HL-60 (cell line): ENCODE results near the gene GPC1.

ENCODE experiments used
- DNase-seq, 2 experiments: peaks; one replicate each; pipeline ENCODE4 v3.0.0-alpha.2; 2010 to 2020; ENCODE audit warnings: low read depth in 1 of 2, low spot score in 1 of 2
- H3K27ac ChIP-seq: fragments of 250-450 bp; sonication (Bioruptor Pico); replicated peaks from 2 replicates; pipeline ENCODE4 v1.5.1; 2020; ENCODE audit warnings: mild to moderate bottlenecking, moderate library complexity
- H3K27me3 ChIP-seq: fragments of 250-450 bp; sonication (Bioruptor Pico); 2 replicates; pipeline ENCODE4 v1.5.1; 2021; ENCODE audit warnings: mild to moderate bottlenecking, moderate library complexity; ENCODE audit not compliant: insufficient read depth, poor library complexity, severe bottlenecking
- H3K4me3 ChIP-seq: replicated peaks from 2 replicates; pipeline ENCODE4 v1.5.1; 2011; ENCODE audit warnings: mild to moderate bottlenecking, control low read depth, low read length; ENCODE audit not compliant: insufficient read depth
- GABPA ChIP-seq: IDR thresholded peaks from 2 replicates; pipeline ENCODE4 v1.6.1; 2012; ENCODE audit warnings: low read depth
- POLR2AphosphoS5 ChIP-seq: IDR thresholded peaks from 2 replicates; pipeline ENCODE4 v1.6.1; 2012; ENCODE audit warnings: low read depth
- SPI1 ChIP-seq: IDR thresholded peaks from 2 replicates; pipeline ENCODE4 v1.6.1; 2012; ENCODE audit warnings: low read depth, mild to moderate bottlenecking, borderline replicate concordance
- TF ChIP-seq, protein P1 (sequence below): IDR thresholded peaks from one replicate; pipeline ENCODE4 v1.5.1; 2011; ENCODE audit warnings: low read length, control low read depth, inconsistent platforms; ENCODE audit not compliant: insufficient read depth
- TF ChIP-seq, protein P2 (sequence below): IDR thresholded peaks from 2 replicates; pipeline ENCODE4 v1.6.1; 2012; ENCODE audit warnings: low read depth; ENCODE audit not compliant: insufficient replicate concordance

Gene GPC1

DNA sequence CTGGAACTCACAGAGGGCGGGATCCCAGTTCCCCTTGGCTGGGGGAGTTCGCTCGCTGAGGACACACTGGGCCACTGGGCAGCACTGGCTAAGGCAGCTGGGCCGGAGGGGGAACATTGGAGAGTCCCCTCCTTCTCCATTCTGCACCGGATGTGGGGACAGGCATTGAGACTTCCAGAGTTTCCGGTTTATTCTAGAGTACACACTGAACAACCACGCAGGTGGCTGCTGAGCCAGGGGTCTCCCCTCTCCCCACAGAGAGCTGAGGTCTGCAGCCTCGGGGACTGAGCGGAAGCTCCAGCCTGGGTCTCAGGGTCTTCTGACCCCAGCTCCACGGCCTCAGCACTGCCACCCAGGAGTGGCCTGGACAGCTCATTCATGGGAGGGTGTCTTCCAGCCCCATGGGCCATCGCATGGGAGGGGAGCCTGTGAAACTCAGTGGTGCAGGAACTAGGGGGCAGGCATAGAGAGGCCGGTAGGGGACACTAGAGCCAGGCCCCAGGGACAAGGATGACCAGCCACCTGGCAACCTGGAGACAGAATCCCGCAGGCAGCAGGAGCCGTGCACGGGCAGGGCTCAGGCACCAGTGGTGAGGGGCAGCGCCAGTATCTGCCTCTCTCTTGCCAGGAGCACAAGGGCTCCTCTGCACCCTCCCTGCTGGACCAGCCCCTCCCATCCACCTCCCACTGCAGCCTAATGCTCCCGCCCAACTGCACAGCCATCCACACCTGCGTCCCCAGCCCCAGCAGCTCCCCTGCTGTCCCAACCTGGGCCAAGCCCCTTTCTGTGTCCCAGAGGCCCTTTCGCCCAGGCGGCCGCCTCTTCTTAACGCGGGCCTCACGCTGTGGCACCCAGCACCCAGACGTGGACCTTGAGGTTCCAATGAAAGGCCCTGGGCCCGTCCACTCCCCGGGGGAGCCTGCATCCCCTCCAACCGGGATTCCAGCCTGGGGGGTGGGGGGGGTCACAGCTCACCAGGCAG, 45.1 kb upstream of the GPC1 start:
- Histone ChIP-seq H3K4me3 (no peak overlapping the region), H3K27ac (no peak overlapping the region), H3K27me3 (no peaks in the 10 kb centered on the region)
- TF ChIP-seq, protein P1, sequence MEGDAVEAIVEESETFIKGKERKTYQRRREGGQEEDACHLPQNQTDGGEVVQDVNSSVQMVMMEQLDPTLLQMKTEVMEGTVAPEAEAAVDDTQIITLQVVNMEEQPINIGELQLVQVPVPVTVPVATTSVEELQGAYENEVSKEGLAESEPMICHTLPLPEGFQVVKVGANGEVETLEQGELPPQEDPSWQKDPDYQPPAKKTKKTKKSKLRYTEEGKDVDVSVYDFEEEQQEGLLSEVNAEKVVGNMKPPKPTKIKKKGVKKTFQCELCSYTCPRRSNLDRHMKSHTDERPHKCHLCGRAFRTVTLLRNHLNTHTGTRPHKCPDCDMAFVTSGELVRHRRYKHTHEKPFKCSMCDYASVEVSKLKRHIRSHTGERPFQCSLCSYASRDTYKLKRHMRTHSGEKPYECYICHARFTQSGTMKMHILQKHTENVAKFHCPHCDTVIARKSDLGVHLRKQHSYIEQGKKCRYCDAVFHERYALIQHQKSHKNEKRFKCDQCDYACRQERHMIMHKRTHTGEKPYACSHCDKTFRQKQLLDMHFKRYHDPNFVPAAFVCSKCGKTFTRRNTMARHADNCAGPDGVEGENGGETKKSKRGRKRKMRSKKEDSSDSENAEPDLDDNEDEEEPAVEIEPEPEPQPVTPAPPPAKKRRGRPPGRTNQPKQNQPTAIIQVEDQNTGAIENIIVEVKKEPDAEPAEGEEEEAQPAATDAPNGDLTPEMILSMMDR = no peak
- TF ChIP-seq SPI1 (no peak), POLR2AphosphoS5 (no peak), GABPA (no peak)
- TF ChIP-seq, protein P2, sequence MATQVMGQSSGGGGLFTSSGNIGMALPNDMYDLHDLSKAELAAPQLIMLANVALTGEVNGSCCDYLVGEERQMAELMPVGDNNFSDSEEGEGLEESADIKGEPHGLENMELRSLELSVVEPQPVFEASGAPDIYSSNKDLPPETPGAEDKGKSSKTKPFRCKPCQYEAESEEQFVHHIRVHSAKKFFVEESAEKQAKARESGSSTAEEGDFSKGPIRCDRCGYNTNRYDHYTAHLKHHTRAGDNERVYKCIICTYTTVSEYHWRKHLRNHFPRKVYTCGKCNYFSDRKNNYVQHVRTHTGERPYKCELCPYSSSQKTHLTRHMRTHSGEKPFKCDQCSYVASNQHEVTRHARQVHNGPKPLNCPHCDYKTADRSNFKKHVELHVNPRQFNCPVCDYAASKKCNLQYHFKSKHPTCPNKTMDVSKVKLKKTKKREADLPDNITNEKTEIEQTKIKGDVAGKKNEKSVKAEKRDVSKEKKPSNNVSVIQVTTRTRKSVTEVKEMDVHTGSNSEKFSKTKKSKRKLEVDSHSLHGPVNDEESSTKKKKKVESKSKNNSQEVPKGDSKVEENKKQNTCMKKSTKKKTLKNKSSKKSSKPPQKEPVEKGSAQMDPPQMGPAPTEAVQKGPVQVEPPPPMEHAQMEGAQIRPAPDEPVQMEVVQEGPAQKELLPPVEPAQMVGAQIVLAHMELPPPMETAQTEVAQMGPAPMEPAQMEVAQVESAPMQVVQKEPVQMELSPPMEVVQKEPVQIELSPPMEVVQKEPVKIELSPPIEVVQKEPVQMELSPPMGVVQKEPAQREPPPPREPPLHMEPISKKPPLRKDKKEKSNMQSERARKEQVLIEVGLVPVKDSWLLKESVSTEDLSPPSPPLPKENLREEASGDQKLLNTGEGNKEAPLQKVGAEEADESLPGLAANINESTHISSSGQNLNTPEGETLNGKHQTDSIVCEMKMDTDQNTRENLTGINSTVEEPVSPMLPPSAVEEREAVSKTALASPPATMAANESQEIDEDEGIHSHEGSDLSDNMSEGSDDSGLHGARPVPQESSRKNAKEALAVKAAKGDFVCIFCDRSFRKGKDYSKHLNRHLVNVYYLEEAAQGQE = no peak
- peak in 1 of 2 experiments; percentile 10 for DNase-seq

DNA sequence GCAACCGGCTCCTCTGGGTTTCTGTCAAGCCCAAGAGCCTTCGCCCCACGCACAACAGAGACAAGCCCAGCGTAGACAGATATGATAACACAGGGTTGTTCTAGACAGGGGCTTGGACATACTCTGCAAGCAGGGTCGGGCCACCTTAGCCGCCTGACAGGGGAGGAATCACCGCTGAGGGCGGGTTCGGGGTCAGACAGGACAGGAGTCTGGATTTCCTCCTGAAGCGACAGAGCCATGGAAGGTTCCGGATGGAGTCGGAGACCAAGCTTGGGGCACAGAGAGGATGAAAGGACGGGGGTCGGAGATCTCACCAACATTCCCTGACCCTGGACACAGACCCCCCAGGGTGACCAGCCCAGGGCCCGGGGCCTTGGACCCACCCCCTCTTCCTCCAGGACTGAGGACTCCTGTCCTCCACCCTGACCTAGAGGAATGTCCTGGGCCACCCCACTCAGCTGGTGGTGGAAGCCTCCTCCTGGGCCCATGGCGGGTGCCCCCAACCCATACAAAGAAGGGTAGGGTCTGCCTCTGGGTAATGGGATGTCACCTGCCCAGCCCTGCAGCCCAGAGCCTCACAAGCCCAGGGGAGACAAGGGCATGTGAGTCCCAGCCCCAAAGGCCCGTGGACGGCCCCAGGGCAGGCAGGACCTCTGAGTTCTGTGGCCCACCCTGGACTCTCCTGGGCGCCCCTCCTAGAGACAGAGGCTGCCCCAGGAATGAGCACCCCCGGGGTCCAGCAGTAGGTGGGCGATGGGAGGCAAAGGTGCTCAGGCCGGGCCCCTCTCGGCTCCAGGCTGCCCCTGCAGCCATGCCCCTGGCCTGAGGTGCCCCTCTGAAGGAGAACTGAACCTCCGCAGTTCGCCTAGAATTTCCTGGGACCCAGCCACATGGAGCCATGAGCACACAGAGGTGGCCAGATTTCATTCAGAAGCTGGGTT, 44.1 kb upstream of the GPC1 start:
- no peak for DNase-seq
- no peak overlapping the region for H3K4me3 ChIP-seq
- H3K27me3 ChIP-seq = no peaks in the 10 kb centered on the region
- no peak overlapping the region for H3K27ac ChIP-seq
- TF ChIP-seq, protein P2 = no peak
- TF ChIP-seq, protein P1 = no peak
- TF ChIP-seq GABPA (no peak), SPI1 (no peak), POLR2AphosphoS5 (no peak)

DNA sequence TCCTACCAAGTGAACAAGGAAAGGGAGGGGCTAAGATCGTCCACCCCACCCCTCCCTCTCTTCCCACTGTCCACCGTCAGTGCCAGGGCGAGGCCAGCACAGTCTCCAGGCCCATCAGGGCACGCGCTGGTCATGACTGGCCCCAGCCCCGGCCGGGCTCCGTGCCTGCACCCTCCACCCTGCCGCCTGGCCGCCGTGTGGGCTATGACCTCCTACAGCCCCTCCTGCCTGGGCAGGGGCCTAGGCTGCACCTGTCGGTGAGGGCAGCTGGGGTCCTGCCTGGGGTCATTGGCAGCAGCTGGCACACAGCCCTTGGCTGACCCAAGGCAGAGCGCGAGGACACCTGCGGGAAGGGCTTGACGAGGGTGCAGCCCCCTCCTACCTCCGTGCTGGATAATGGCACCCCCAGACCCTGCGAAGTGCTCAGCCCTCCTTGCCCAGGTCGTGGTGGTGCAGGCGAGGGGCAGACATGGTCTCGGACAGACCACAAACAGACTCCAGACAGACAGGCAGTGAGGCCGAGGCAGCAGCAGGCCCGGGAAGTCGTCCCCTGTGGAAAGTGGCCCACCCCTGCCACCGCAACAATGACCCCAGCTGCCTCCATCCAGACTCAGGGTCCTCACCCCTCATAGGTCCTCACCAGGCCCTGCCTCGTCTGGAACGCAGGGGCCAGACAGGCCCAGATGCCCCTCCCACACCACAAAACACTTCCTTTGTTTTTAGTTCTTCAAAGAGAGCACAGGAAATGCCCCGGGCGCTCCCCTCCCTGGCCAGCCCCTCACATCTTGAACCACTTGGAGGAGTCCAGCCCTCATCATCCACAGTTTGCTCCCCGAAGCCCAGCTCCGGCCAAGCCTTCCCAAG, 43.1 kb upstream of the GPC1 start:
- TF ChIP-seq POLR2AphosphoS5 = no peak
- TF ChIP-seq, protein P1 = no peak
- TF ChIP-seq, protein P2 = no peak
- TF ChIP-seq SPI1 = no peak
- TF ChIP-seq GABPA = no peak
- Histone ChIP-seq H3K27me3 (no peaks in the 10 kb centered on the region), H3K4me3 (no peak overlapping the region), H3K27ac (no peak overlapping the region)
- DNase-seq = no peak
